HUES48 (cell line): ENCODE data around the gene MTUS2.

ENCODE experiments used
- H3K27ac ChIP-seq: one replicate; pipeline ENCODE4 v1.7.0; 2013; ENCODE audit warnings: low read depth, low read length, inconsistent platforms
- H3K27me3 ChIP-seq: 2 replicates; pipeline ENCODE4 v1.6.1; 2013; ENCODE audit warnings: mild to moderate bottlenecking, low read length; ENCODE audit not compliant: control insufficient read depth, insufficient read depth
- H3K36me3 ChIP-seq: 2 replicates; pipeline ENCODE4 v1.6.1; 2013; ENCODE audit warnings: low read length; ENCODE audit not compliant: control insufficient read depth, insufficient read depth
- H3K4me1 ChIP-seq: 2 replicates; pipeline ENCODE4 v1.6.1; 2013; ENCODE audit warnings: mild to moderate bottlenecking, low read length; ENCODE audit not compliant: control insufficient read depth, insufficient read depth
- H3K4me3 ChIP-seq: 2 replicates; pipeline ENCODE4 v1.5.1; 2013; ENCODE audit warnings: mild to moderate bottlenecking, low read depth, low read length
- H3K9ac ChIP-seq: 2 replicates; pipeline ENCODE4 v1.6.1; 2013; ENCODE audit warnings: mild to moderate bottlenecking, low read depth, low read length, moderate library complexity
- H3K9me3 ChIP-seq: 2 replicates; pipeline ENCODE4 v1.6.1; 2013; ENCODE audit warnings: low read length; ENCODE audit not compliant: control insufficient read depth, insufficient read depth

Gene MTUS2

DNA sequence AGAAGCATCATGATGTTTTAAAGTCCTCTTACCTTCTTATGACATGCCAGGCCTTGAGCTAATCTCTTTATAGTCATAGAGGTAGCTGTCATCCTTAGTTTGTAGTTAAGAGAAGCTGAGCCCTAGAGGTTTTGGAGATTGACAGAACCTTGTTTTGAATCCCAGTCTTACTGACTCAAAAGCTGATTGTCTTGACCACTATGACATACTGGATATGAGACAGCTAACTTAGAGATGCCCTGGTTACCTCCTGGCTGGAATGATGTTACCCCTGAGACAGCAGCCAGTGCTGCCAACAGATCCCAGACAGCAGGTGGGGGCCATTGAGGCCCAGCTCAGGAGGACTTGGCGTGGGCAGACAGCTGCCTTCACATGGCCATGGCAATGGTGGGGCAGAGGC lies 311.0 kb downstream of the MTUS2 start:
- H3K9me3 ChIP-seq, result no peaks in the 10 kb centered on the region
- no peaks in the 10 kb centered on the region for H3K36me3 ChIP-seq
- H3K4me1 ChIP-seq, result no peaks in the 10 kb centered on the region
- no peak overlapping the region for H3K9ac ChIP-seq
- H3K27ac ChIP-seq, result no peak overlapping the region
- no peak overlapping the region for H3K4me3 ChIP-seq
- no peaks in the 10 kb centered on the region for H3K27me3 ChIP-seq

- H3K9me3 ChIP-seq, result 0 out of 2 replicates have a peak, but pooled peaks cover 4% of the 10 kb centered on the region
- H3K27ac ChIP-seq, result no peak overlapping the region
- H3K36me3 ChIP-seq, result no peaks in the 10 kb centered on the region
- no peaks in the 10 kb centered on the region for H3K27me3 ChIP-seq
- H3K4me3 ChIP-seq, result no peak overlapping the region
- no peaks in the 10 kb centered on the region for H3K4me1 ChIP-seq
- H3K9ac ChIP-seq, result no peak overlapping the region
Measured at GRCh38 chr13:29131881-29132668, 311.9 kb downstream of the MTUS2 start.

- H3K4me1 ChIP-seq, result 0 out of 2 replicates have a peak, but pooled peaks cover 2% of the 10 kb centered on the region
- H3K9ac ChIP-seq, result no peak overlapping the region
- H3K36me3 ChIP-seq, result no peaks in the 10 kb centered on the region
- H3K4me3 ChIP-seq, result no peak overlapping the region
- H3K27ac ChIP-seq, result no peak overlapping the region
- no peaks in the 10 kb centered on the region for H3K27me3 ChIP-seq
- H3K9me3 ChIP-seq, result peaks cover 9% of the 10 kb centered on the region; the same call in 1 of the 2 replicates
Measured at GRCh38 chr13:29136341-29136740, 316.2 kb downstream of the MTUS2 start.

DNA sequence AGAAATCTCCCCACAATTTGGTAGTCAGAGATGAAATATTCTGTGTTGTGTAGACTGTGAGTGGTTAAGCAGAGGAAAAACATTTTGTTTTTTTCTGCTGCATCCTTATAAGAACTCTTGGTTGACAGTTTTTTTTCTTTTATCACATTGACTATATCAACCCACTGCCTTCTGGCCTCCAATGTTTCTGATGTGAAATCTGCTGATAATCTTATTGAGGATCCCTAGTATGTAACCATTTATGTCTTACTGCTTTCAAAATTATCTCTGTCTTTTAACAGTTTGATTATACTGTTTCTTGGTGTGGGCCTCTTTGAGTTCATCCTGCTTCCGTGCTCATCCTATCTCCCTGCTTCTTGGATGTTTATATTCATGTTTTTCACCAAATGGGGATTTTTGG lies 316.9 kb downstream of the MTUS2 start:
- 0 out of 2 replicates have a peak, but pooled peaks cover 2% of the 10 kb centered on the region for H3K4me1 ChIP-seq
- H3K4me3 ChIP-seq, result no peak overlapping the region
- no peak overlapping the region for H3K9ac ChIP-seq
- no peaks in the 10 kb centered on the region for H3K36me3 ChIP-seq
- H3K9me3 ChIP-seq, result peaks cover 9% of the 10 kb centered on the region; the same call in 1 of the 2 replicates
- H3K27ac ChIP-seq, result no peak overlapping the region
- H3K27me3 ChIP-seq, result no peaks in the 10 kb centered on the region

- no peak overlapping the region for H3K9ac ChIP-seq
Measured at GRCh38 chr13:29137995-29138394, 317.9 kb downstream of the MTUS2 start.

GRCh38 chr13:29140277-29140676 lies 320.1 kb downstream of the MTUS2 start:
- H3K27me3 ChIP-seq, result no peaks in the 10 kb centered on the region
- H3K9ac ChIP-seq, result no peak overlapping the region
- H3K4me1 ChIP-seq, result 0 out of 2 replicates have a peak, but pooled peaks cover 2% of the 10 kb centered on the region
- peaks cover 9% of the 10 kb centered on the region; the same call in 1 of the 2 replicates for H3K9me3 ChIP-seq
- H3K27ac ChIP-seq, result no peak overlapping the region
- H3K4me3 ChIP-seq, result no peak overlapping the region
- H3K36me3 ChIP-seq, result no peaks in the 10 kb centered on the region

More at GRCh38 chr13:29137995-29138394, 317.9 kb downstream of the MTUS2 start:
- Histone ChIP-seq H3K27ac (no peak overlapping the region), H3K9me3 (peaks cover 9% of the 10 kb centered on the region; the same call in 1 of the 2 replicates), H3K4me3 (no peak overlapping the region), H3K4me1 (0 out of 2 replicates have a peak, but pooled peaks cover 2% of the 10 kb centered on the region), H3K27me3 (no peaks in the 10 kb centered on the region), H3K36me3 (no peaks in the 10 kb centered on the region)

DNA sequence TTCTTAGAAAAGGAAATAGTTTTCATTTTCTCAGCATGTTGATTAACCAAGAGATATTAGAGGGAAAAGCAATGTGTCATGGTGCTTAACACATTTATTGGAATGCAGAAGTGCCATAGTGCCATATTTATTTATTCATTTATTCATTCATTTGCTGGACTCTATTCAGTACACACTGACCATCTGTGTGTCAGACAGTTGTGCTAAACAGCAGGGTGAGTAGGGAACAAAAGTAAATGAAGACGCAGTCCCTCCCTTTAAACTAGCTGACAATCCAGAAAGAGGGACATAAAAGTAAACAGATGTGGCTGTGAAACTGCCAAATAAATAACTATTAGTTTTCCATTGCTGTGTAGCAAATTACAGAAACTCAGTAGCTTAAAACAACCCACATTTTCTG lies 323.7 kb downstream of the MTUS2 start:
- H3K27me3 ChIP-seq, result no peaks in the 10 kb centered on the region
- no peak overlapping the region for H3K4me3 ChIP-seq
- H3K9me3 ChIP-seq, result no peaks in the 10 kb centered on the region
- H3K27ac ChIP-seq, result no peak overlapping the region
- H3K4me1 ChIP-seq, result 0 out of 2 replicates have a peak, but pooled peaks cover 2% of the 10 kb centered on the region
- H3K9ac ChIP-seq, result no peak overlapping the region
- H3K36me3 ChIP-seq, result no peaks in the 10 kb centered on the region

GRCh38 chr13:29154390-29154789 lies 334.3 kb downstream of the MTUS2 start:
- peaks cover 3% of the 10 kb centered on the region; the same call in 1 of the 2 replicates for H3K9me3 ChIP-seq
- H3K36me3 ChIP-seq, result no peaks in the 10 kb centered on the region
- H3K4me1 ChIP-seq, result no peaks in the 10 kb centered on the region
- no peak overlapping the region for H3K27ac ChIP-seq
- no peak overlapping the region for H3K4me3 ChIP-seq
- no peak overlapping the region for H3K9ac ChIP-seq
- H3K27me3 ChIP-seq, result no peaks in the 10 kb centered on the region

DNA sequence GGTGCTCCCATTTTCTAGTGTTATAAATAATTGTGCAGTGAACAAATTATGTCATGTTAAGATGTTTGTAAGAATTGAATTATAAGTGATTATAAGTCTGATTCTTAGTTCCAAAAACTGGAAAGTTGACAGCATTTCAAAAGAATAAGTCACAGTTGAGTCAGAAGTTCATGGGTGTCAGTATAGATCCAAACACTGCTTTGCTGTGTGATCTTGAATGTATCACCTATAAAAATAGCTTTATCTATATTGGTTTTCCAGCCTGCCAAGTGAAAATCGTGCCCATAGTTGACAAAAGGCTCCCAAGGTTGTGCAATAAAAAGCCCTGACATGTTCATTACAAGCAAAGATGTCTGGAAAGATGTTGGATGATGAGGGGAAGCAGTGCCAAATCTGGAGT lies 336.0 kb downstream of the MTUS2 start:
- Histone ChIP-seq H3K36me3 (no peaks in the 10 kb centered on the region), H3K27ac (no peak overlapping the region), H3K9ac (no peak overlapping the region), H3K4me1 (no peaks in the 10 kb centered on the region), H3K27me3 (no peaks in the 10 kb centered on the region), H3K4me3 (no peak overlapping the region), H3K9me3 (peaks cover 3% of the 10 kb centered on the region; the same call in 1 of the 2 replicates)

DNA sequence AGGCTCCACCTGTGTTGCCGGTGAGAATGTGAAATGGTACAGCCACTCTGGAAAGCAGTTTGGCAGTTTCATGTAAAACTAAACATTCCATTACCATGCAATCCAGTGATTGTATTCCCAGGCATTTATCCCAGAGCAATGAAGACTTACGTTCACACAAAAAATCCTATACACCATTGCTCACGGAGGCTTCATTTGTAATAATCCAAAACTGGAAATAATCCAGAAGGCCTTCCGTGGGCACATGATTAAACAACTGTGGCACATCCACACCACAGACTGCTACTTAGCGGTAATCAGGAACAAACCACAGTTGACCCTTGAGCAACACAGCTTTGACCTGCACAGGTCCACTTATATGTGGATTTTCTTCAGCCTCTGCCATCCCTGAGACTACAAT lies 339.7 kb downstream of the MTUS2 start:
- no peak overlapping the region for H3K4me3 ChIP-seq
- H3K9me3 ChIP-seq, result no peaks in the 10 kb centered on the region
- no peaks in the 10 kb centered on the region for H3K36me3 ChIP-seq
- no peaks in the 10 kb centered on the region for H3K27me3 ChIP-seq
- H3K9ac ChIP-seq, result no peak overlapping the region
- no peak overlapping the region for H3K27ac ChIP-seq
- no peaks in the 10 kb centered on the region for H3K4me1 ChIP-seq

DNA sequence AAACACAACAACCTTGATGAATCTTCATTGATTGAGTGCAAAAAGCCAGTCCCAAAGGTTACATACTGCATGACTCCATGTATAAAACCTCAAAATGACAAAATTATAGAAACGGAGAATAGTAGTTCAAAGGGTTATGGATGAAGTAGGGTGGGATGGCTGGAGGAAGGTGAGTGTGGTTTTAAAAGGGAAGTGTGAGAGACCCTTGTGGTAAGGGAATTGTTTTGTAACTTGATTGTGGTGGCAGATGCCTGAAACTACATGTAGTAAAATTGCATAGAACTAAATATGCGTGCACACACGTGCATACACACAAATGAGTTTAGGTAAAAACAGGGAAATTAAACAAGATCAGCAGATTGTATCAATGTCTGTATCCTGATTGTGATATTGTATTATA lies 340.7 kb downstream of the MTUS2 start:
- Histone ChIP-seq H3K4me1 (no peaks in the 10 kb centered on the region), H3K9ac (no peak overlapping the region), H3K27ac (no peak overlapping the region), H3K36me3 (no peaks in the 10 kb centered on the region), H3K4me3 (no peak overlapping the region), H3K27me3 (no peaks in the 10 kb centered on the region), H3K9me3 (no peaks in the 10 kb centered on the region)
